Glutamatergic neuron (in vitro differentiated cells): ENCODE measurements around the gene VN1R2. TPM values are rescaled to one million over a fixed set of nuclear protein-coding genes. Genes with fewer than 3 reads are reported as not detected.

Experiments
- DNase-seq: peaks from one replicate; pipeline ENCODE4 v3.0.0; 2022
- H3K27ac Mint-ChIP-seq: one replicate; pipeline ENCODE4 v1.8.0; 2020; ENCODE audit warnings: mild to moderate bottlenecking, mixed read lengths, inconsistent platforms; ENCODE audit not compliant: unreplicated experiment
- H3K27me3 Mint-ChIP-seq: one replicate; pipeline ENCODE4 v1.8.0; 2020; ENCODE audit warnings: mild to moderate bottlenecking, moderate library complexity, mixed read lengths, inconsistent platforms; ENCODE audit not compliant: unreplicated experiment
- H3K36me3 Mint-ChIP-seq: one replicate; pipeline ENCODE4 v1.8.0; 2020; ENCODE audit warnings: mild to moderate bottlenecking, mixed read lengths, inconsistent platforms; ENCODE audit not compliant: unreplicated experiment
- H3K4me1 Mint-ChIP-seq: one replicate; pipeline ENCODE4 v1.8.0; 2020; ENCODE audit warnings: mild to moderate bottlenecking, low read depth, mixed read lengths, inconsistent platforms; ENCODE audit not compliant: unreplicated experiment
- H3K4me3 Mint-ChIP-seq: one replicate; pipeline ENCODE4 v1.8.0; 2020; ENCODE audit warnings: mild to moderate bottlenecking, mixed read lengths, inconsistent platforms; ENCODE audit not compliant: unreplicated experiment
- H3K9me3 Mint-ChIP-seq: one replicate; pipeline ENCODE4 v1.8.0; 2020; ENCODE audit warnings: mild to moderate bottlenecking, moderate library complexity, mixed read lengths, inconsistent platforms; ENCODE audit not compliant: unreplicated experiment
- CTCF ChIP-seq: fragments of 200-600 bp; sonication (generic); IDR thresholded peaks from one replicate; pipeline ENCODE4 v1.5.0; 2021; ENCODE audit not compliant: partially characterized antibody, unreplicated experiment
- total RNA-seq: library from RNA; stranded (reverse); fragmentation: NEBNext Ultra II Directional; extraction: Animal tissue kit (Norgen Biotek cat#: 25700); gene quantifications from one replicate; pipeline ENCODE4 v1.2.1, GENCODE V29; 2021; ENCODE audit not compliant: unreplicated experiment

The VN1R2 gene
- total RNA-seq, 1 donor from 2014 or later = not detected

GRCh38 chr19:53308339-53308811, 50.3 kb downstream of the VN1R2 start:
- H3K4me3 Mint-ChIP-seq = peak overlapping the region; percentile 38
- DNase-seq = peak; percentile 72
- H3K4me1 Mint-ChIP-seq = no peaks in the 10 kb centered on the region
- H3K27me3 Mint-ChIP-seq = peaks cover 4% of the 10 kb centered on the region
- peak; percentile 62 for TF ChIP-seq CTCF
- H3K36me3 Mint-ChIP-seq = peaks cover 11% of the 10 kb centered on the region
- H3K9me3 Mint-ChIP-seq = peaks cover 7% of the 10 kb centered on the region
- H3K27ac Mint-ChIP-seq = no peak overlapping the region

Other genes with a start within 250 kb of the VN1R2 start
- gene ERVV-1, start 244.4 kb upstream of the VN1R2 start, total RNA-seq = not detected
- not detected for gene ERVV-2, start 213.6 kb upstream of the VN1R2 start, total RNA-seq
- gene ZNF160, start 154.9 kb upstream of the VN1R2 start, total RNA-seq = 127 TPM
- 12.7 TPM for gene ZNF415, start 125.4 kb upstream of the VN1R2 start, total RNA-seq
- 11.1 TPM for gene ZNF347, start 99.2 kb upstream of the VN1R2 start, total RNA-seq
- 1.1 TPM for gene ZNF665, start 64.9 kb upstream of the VN1R2 start, total RNA-seq
- 63.0 TPM for gene ZNF677, start 3.4 kb upstream of the VN1R2 start, total RNA-seq
- not detected for gene VN1R4, start 9.4 kb downstream of the VN1R2 start, total RNA-seq
- 8.5 TPM for gene ZNF845, start 75.5 kb downstream of the VN1R2 start, total RNA-seq
- 8.2 TPM for gene ZNF525, start 107.4 kb downstream of the VN1R2 start, total RNA-seq
- 21.4 TPM for gene ZNF765, start 136.9 kb downstream of the VN1R2 start, total RNA-seq
- gene ZNF761, start 173.7 kb downstream of the VN1R2 start, total RNA-seq = 9.8 TPM
- 5.2 TPM for gene ZNF813, start 209.4 kb downstream of the VN1R2 start, total RNA-seq